ENCODE measurements around the gene PLAGL1.

- TF ChIP-seq CTCF (IDR thresholded peaks at IDR 0.05) (no peak), POLR2AphosphoS5 (IDR thresholded peaks at IDR 0.05) (no peak), POLR2A (IDR thresholded peaks at IDR 0.05; ENCODE audit: low read depth) (no peak)
These were observed 105.2 kb downstream of the PLAGL1 start for GRCh38 chr6:143902827-143903226.

All from esophagus muscularis mucosa (tissue), 3 donors.